NCI-H2227 treated with DMSO at 0.1 percent for 48 hours (cell line): ENCODE measurements around the gene SCN10A.

Experiments
- DNase-seq: peaks from one replicate; lab custom pipeline; 2025; lab: John Stamatoyannopoulos, UW

The SCN10A gene

DNA sequence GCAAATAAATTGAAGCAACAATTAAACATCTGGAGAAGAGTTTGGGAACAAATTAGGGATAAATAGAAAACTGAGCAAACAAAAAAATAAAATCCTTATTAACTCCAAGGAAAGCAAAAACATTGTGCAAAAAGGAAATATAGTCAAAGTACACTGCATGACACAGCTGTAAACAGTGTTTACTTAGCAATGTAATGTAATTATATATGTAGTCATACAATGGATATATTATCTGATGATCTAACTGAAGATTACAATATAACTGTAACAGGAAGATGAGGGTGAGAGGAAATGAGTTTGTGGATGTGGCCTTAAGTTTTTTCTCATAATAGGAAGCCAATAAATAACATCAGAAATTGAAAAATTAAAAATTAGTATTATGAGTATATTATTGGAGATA, 42.5 kb downstream of the SCN10A start:
- no peak for DNase-seq

DNA sequence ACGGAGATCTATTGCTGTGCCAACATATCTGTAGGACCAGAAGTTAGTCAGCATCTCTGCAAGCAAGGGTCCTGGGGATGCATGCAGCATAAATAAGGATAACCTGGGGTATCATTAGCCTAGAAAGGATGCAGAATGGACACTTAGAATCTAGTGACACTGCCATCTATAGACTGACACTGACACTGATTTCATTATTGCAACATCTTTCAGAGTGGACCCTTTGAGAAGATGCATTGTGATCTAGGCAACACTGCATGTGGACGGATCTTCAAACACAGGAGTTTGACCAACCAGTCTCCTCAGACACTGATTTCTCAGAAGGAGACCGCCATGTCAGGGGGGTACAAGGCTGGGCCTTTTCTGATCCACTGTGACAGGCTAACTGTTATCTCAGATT, 52.4 kb downstream of the SCN10A start:
- no peak for DNase-seq

DNA sequence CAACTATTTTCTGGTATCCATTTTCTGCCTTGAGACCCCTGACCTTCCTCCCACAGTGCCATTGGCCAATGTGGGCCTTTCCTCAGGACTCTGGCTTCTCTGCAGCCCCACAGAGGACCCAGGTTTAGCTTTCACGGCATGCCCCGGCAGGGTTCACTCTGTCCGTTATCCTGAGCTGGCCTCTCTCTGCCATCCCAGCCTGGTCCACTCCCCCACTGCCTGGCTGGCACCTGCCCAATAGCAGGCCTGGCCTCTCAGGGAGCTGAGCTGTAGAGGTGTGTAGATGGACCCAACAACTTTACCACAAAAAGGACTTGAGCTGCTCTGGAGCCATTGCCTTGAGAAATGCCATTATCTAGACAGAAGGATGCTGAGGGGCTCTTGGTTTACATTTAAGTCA, 57.5 kb downstream of the SCN10A start:
- DNase-seq: no peak

DNA sequence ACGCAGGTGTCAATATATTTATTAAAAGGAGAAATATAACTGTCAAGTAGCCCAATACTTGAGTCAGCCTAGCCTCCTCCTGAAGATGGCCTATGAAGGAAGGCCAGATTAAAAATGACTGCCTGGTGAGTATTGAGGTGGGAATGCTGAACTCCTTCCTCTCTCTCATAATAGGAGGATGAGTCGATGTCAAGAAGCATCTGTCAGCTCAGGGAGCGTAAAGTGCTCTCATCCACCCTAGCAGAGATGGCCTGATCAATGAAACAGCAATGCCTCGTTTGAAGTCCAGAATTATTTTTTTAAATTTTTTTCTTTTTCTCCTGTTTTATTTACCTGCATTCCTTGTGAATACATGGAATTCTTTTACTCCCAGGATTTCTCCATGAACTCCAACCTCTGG, 58.3 kb downstream of the SCN10A start:
- DNase-seq: no peak

DNA sequence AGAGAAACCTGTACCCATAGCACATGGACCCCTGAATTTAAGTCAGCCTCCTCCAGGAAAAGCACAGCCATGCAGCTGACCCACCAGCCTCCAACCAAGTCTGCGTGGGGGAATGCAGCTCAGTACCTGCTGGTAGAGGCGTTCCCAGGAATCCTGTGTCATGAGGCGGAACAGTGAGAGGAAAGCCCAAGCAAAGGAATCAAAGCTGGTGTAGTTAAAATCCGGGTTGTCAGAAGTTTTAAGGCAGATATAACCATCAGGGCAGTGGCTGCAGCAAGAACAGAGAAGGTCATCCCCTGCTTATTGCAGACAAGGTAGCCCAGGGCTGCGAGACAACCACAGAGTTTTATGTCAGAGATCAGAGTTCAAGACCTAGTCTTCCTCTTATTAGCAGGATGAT, 59.1 kb downstream of the SCN10A start:
- DNase-seq: no peak

DNA sequence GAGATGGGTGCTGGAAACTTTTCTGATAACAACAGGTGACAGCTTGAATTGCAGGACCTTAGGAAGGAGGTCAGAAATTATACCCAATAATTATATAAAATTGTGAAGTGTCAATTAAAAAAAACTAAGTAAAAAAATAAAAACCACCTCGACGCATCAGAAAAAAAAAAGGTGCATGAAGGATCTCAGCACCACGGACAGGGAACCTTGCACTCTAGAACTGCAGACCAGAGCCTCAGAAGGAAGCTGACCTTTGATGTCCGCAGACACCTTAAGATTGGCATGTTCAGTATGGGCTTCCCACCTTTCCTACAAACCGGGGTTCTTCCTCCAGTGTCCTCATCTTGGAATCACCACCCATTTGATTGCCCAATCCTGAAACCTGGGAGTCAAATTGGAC, 60.9 kb downstream of the SCN10A start:
- DNase-seq: no peak

DNA sequence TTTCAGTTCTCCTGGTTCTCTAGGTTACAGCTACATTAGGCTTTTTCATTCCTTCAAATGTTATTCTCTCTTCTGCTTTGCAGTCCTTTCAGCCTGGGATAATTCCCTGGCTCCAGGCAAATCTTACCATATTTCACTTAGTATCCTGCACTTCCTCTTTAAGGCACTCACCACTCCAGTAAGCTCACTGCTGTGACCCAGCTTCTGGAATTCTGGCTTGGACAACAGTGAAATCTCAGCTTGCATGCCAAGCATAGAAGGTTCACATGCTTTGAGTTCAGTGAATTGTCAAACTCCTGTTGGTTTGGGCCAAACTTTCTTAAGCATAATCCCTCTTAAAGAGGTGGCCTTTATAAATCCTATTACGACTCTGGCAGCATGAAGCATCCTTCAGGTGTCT, 69.4 kb downstream of the SCN10A start:
- no peak for DNase-seq

DNA sequence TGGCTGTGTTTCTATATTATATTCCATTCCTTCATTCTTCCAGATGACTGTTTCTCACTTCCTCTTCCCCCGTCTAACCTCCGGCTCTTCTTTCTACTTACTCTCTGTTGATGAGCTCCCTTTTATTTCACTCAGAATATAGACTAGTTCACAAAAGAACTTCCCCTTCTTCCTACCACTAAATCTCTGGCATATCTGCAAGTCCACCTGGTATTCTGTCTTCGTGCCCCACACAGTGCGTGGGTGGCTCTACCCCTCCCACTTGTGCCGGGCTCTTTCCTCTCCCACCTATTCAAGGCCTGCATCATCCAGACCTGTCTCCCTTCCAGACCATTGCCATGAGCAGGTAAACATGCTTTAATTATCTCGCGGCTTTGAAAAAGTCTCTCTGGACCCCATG, 73.0 kb downstream of the SCN10A start:
- no peak for DNase-seq

DNA sequence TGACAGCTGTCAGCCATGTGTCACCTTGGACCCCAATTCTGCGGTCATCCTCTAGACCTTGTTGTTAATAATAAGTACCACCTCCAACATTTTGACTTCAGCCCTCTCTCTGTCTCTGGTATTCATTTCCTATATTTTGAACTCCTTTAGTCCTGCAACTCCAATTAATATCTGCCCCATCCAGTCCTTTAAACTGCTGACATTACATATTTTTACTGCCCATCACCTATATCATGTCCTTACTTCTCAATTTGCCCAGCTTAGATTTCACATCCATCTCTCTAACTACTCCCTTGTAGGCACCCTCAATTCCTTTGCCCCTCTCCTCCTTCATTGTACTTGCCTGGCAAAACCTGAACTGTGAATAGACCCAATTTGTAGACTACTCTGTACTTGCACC, 73.5 kb downstream of the SCN10A start:
- DNase-seq: no peak

DNA sequence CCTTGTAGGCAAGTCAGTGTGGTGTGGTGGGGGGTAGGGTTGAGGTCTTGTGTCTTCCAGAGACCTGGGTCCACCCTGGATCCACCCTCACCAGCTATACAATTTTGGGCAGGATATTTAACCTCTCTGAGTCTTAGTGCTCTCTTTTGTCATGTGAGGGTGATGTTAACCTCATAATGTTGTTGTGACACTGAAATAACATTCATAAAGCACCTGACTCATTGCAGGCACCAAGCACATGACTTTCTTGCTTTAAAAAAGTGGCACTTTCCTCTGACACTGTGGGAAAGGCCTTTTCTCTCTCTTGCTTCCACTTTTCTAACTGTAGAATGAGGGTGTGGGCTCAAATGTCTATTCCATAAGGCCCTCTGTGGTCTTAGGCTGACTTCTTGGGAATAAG, 75.5 kb downstream of the SCN10A start:
- no peak for DNase-seq

DNA sequence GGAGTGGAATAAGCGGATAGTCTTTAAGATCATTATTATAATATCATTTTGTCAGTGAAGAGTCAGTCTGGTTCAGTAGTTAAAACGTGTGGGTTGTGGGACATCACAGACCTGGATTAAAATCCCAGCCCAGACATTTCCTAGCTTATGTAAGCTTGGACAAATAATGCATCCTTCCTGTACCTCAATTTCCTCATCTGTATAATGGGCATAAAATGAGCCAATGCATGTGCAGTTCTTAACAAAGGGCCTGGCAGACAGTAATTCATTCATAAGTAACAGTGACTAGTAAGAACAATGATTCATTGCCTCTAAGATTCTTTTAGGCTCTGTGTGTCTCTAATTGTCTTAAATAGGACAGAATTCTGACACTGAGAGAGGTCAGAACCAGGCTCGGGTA, 76.1 kb downstream of the SCN10A start:
- no peak for DNase-seq

DNA sequence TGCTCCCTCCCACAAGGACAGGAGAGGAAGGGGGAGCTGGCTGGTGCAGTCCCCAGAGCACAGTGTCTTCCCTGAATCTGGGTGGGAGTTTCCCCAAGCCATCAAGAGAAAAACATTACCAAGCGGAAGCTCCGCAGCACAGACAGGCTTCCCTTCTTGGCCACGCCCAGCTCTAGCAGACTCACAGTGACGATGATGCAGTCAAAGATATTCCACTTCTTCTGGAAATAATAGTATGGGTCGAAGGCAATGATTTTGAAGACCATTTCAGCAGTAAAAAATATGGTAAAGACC, 76.7 kb downstream of the SCN10A start:
- DNase-seq: no peak

DNA sequence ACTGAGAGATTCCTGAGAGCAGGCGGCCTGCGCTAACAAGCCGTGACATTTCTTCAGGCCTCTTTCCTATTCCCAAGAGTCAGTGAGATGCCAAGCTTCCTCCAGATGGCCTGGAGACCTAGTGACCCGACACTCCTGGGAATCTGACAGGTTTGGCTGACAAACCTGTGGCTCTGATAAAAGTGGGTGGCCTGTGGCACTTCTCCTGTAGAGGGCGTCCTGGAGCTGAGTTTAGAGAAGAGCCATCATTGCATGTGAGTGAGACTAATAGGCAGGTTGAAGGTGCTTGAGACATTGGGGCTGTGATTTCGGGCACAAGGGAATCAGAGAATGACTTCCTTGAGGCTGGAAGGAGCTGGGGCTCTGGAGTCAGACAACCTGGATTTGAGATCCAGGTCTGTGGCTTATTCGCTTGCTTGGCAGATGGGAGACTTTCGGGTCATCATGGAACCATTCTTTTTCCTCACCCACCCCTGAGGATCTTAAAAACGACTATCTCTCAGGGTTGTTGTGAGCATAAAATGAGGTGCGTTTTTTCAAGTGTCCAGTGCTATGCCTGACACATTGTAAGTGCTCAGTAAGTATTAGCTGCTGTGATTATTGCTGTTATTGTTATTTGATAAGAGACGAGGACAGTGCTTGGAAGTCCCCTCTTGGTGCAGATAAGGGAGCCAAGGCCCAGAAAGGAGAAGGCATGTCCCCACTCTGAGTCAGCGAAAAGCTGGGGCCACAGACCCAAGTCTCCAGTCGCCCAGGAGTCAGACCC, 77.2 kb downstream of the SCN10A start:
- DNase-seq: no peak

DNA sequence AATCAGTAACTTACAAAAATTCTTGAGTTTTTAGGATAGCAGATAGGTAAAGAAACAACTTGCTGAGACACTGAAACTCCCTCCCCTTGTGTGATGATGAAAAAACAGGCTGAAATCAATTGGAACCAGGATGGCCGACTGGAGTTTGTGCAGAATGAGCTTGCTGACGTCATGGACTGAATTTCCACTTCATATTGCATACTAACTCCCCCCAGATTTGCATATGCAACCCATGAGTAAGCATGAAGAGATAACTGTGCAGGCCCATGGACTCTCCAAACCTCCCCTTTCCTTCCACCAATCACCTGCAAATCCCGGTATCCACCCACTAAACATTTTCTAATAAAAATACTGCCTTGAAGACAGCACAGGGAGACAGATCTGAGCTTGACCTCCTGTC, 84.5 kb downstream of the SCN10A start:
- no peak for DNase-seq

DNA sequence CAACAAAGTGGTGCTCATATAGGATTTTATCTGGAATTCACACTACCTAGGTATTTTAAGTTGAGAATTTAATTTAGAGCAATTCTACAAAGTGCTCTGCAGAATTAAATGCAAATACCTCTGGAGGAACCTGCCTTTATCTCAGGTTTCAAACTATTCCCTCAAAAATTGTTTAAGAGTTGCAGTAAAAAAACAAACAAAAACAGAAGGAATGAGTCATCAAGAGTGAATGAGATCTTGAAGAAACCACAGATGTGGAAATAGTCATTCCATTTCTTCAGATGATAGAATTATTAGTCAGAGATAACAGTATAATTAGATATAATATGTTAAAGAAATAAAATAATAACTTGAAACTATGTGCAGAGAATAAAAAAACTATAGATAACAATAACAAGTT, 85.7 kb downstream of the SCN10A start:
- no peak for DNase-seq

DNA sequence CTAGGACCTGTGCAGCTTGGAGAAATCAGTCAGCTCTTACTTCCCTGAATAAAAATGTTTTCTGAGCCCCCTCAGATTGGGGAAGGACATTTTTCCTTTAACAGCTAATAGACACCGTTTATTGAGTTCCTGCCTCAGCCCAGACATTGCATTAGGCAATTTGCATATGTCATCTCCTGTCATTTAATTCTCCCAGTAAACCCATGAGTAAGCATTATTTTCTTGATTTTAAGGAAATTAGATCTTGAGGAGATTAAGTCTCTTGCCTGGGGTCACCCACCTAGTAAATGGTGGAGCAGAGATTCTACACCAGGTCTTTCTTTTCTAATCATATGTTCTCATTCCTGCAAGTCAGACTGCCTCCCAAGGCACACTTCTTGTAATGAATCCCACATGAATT, 88.0 kb downstream of the SCN10A start:
- DNase-seq: no peak

DNA sequence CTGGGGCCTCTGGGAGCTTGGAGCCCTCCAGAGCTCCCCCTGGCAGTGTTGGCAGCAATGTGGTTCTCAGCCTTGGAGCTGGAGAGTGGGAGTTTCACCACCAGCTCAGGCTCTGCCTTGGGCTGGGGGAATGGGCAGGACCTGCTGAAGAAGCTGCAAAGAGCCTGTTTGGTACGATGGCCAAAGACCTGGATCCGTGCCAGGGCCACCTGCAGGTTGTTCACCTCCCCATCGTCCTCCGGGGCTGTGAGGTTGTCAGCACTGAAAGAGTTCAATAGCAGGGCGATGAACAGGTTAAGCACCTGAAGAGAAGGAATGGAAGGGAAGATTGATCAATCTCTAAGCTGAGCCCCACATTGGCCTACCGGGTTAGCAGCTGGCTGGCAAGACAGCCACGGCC, 89.3 kb downstream of the SCN10A start:
- DNase-seq: no peak

DNA sequence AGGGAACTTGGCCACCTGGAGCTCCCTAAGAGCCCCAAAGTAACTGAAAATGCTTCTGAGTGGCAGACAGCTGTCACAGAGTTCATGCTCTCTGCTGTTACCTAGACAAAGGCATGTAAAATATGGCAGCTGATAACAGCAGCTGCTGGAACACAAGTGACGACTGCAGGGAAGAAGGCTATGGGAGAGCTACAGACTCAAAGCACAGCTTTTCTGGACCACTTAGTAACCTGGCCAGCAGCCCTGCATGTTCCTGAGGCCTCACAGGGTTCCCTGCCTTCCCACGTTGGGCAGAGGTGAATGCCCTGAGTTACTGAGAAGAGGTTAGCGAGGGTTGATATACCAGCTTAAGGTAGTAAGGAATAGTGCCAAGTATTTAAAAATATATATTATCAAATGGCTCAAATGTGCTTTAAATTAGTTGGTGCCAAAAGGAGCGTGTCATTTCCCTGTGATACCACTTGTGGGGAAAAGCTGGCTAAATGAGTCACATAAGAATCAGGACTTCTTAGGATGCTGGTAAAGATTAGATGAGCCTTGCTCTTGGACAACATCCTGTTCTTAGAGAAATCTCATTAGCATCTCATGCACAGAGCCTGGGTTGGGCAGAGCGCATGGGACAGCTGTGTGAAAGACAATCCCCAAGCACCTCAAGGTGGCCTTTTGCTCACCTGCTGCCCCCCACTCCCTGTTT, 90.1 kb downstream of the SCN10A start:
- DNase-seq: peak; percentile 6

DNA sequence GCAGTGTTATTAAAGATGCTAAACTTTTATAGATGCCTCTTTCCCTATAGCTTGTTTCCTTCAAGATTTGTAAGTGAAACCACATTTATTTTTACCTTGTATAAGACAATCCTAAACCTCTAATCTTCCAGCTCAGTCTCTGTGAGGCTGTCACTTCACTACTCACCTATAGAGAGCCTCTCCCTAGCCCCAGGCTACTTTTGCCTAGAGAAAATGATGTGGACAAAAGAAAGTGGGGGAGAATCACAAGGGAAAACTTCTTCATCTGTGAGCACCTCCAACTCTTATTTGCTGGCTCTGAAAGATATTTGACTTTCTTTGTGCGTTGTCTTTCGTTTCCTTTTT, 91.7 kb downstream of the SCN10A start:
- DNase-seq: no peak

DNA sequence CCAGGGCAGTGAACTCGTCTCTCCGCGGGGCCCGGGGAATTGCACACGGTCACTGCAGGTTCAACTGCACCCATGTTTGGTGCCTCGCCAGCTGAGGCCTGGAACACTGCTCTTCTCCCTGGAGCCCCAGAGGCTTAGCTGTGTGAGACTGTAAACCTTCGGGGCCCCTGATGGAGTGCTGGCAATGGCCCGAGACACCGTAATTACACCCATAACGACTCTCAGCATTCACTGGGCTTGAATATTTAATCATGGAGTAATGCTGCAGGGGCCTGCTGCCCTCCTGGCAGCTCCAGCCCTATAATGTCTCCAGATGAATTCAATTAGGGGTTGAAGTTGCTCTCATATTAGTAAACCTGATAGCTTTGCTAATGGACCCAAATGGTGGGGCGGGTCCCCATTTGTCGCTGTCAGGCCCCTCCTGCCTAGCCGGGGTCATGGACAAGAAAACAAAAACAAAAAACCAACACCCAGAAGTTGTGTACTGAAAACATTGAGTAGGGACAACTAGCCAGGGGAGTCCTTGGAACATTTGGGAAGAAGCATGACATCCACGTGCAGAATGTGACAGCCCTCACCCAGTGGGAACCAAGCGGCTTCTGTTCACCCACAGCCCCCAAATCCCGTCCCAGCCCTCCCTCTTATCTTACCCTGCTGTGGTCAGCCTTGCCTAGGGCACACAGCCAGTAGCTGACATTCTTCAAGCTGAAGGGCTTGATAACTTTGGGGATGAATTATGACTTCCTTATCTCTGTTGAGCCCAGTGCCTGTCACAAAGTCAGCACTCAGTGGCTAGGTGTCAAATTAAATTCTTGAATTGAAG, 92.2 kb downstream of the SCN10A start:
- no peak for DNase-seq

DNA sequence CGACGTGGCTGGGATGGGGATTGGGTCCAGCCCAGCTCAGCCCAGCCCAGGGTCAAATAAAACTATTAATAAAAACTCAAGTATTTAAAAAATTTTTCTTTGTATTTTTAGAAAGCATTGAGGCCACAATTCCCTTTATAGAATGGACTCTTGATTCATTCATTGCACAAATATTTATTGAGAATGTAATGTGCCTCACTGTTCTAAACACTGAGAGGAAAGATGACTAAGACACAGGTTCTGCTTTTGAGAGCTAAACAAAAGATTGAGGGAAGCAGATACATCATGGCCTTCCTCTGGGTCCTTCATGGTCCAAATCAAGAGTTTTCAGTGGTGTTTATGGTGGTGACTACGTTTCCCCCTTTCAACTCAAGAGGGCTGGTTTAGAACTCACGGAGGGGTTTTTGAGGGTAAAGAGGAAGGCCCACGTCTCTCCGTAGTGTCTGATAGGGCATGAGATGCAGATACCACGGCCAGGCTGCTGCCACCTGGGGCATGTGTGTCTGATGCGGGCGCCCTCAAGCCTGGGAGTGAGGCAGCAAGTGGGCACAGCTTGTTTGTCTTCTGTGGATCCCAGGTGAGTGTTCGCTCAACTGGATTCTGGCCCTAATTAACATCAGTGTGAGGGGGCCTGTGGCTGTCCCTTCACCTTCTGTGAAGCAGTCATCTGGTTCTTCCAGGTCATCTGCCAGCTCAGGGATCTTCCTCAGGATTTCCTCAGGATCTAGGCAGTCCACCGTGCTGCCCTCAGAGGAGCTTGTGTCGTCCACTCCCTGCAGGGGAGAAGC, 93.0 kb downstream of the SCN10A start:
- DNase-seq: no peak

DNA sequence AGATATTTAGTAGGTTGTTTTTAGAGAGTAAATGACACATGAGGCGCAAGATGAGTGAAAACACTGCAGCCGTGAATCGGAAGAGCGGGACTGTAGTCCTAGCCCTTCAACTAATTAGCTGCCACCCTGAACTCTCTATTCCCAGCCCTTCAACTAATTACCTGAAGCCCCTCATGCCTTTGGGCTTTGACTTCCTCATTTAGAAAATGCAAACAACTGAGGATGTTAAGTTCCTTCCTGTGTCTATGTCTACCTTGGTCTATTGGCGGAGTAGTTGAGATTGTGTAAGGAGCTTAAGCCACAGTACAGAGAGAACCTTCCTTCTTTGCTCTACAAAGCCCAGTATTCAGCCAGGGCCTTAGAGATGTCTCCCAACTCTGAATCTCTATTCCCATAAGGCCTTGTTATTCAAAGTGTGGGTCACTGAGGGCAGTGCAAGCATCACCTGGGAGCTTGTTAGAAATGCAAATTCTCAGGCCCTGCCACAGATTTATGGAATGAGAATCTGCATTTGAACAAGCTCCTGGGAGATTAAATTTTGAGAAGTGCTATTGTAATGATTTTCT, 94.7 kb downstream of the SCN10A start:
- no peak for DNase-seq
